HPDE6-E6E7 (cell line): Measurements from ENCODE around the gene INSRR.
A peak's percentile ranks its signal among the peaks of the same experiment; 100 is the strongest.

Experiments used
- DNase-seq: peaks from one replicate; pipeline ENCODE4 v3.0.0; 2011; ENCODE audit warnings: missing footprints; ENCODE audit errors: extremely low spot score

Gene INSRR

GRCh38 chr1:156832434-156832833 is 26.5 kb downstream of the INSRR start:
- DNase-seq = no peak

- no peak for DNase-seq
Observed at GRCh38 chr1:156828400-156829124, 30.4 kb downstream of the INSRR start.

GRCh38 chr1:156826630-156827029 is 32.3 kb downstream of the INSRR start:
- no peak for DNase-seq

GRCh38 chr1:156823210-156823790 is 35.6 kb downstream of the INSRR start:
- DNase-seq = no peak

- no peak for DNase-seq
Observed at GRCh38 chr1:156822680-156823079, 36.2 kb downstream of the INSRR start.

GRCh38 chr1:156821801-156822200 is 37.1 kb downstream of the INSRR start:
- DNase-seq = no peak

GRCh38 chr1:156816561-156817328 is 42.2 kb downstream of the INSRR start, which contains the start of gene SH2D2A:
SH2D2A (minus strand) TSS chr1:156816848; CDS start chr1:156816708, 140 bp downstream.
- no peak for DNase-seq

GRCh38 chr1:156815961-156816422 is 42.9 kb downstream of the INSRR start:
- no peak for DNase-seq

- DNase-seq = no peak
Observed at GRCh38 chr1:156815307-156815826, 43.5 kb downstream of the INSRR start.

GRCh38 chr1:156814571-156815260 is 44.2 kb downstream of the INSRR start:
- no peak for DNase-seq

GRCh38 chr1:156813750-156814570 is 45.0 kb downstream of the INSRR start:
- peak; percentile 46 for DNase-seq

GRCh38 chr1:156813298-156813697 is 45.6 kb downstream of the INSRR start:
- DNase-seq = no peak

- no peak for DNase-seq
Observed at GRCh38 chr1:156812293-156812990, 46.5 kb downstream of the INSRR start.

- DNase-seq = no peak
Observed at GRCh38 chr1:156811168-156811567, 47.7 kb downstream of the INSRR start.

GRCh38 chr1:156809711-156810366 is 49.1 kb downstream of the INSRR start:
- DNase-seq = no peak

- DNase-seq = no peak
Observed at GRCh38 chr1:156809281-156809680, 49.6 kb downstream of the INSRR start.

GRCh38 chr1:156808186-156809030 is 50.5 kb downstream of the INSRR start:
- no peak for DNase-seq

- DNase-seq = no peak
Observed at GRCh38 chr1:156807627-156808026, 51.3 kb downstream of the INSRR start.
